ENCODE measurements around the gene ARID3A. TPM values are rescaled to one million over a fixed set of nuclear protein-coding genes. Genes with fewer than 3 reads are reported as not detected.

ARID3A gene
- total and polyA plus RNA-seq, 2 of the 4 experiments (the other 2 are of a cell fraction), result 16.0 to 23.1 TPM

- peaks cover 88% of the 10 kb centered on the region for H4K20me1 ChIP-seq (ENCODE audit: insufficient read depth, low read length)
- no TSS peak for BruUV-seq (replicated peaks)
These were observed 14.9 kb downstream of the ARID3A start for GRCh38 chr19:940591-941291.

More at GRCh38 chr19:940591-941291, 14.9 kb downstream of the ARID3A start:
- Histone ChIP-seq H2BK5ac (ENCODE audit: low read depth, low read length, poor library complexity, severe bottlenecking) (peak overlapping the region; percentile 21), H2AK5ac (ENCODE audit: low read depth, low read length) (peak overlapping the region; percentile 96), H3K23ac (ENCODE audit: low read depth, low read length) (no peak overlapping the region), H3K27me3 (ENCODE audit: control insufficient read depth, insufficient read depth, low read length) (no peaks in the 10 kb centered on the region), H2AFZ (replicated peaks; ENCODE audit: low read length, poor library complexity) (peak overlapping the region; percentile 58), H3K9me1 (ENCODE audit: insufficient read depth, low read length) (peaks cover 17% of the 10 kb centered on the region), H3K14ac (replicated peaks; ENCODE audit: low read depth, low read length) (0 out of 2 replicates have a peak overlapping the region, but pooled peaks have one; percentile 1), H2BK20ac (ENCODE audit: low read depth, low read length) (no peak overlapping the region), H3K18ac (ENCODE audit: low read depth, low read length) (no peak overlapping the region), H3K4me1 (ENCODE audit: control insufficient read depth, insufficient read depth, low read length) (peaks cover 9% of the 10 kb centered on the region; the same call in 1 of the 2 replicates), H3K4me2 (ENCODE audit: low read depth, low read length) (no peak overlapping the region; the same call in 1 of the 2 replicates), H3K9me3 (ENCODE audit: control insufficient read depth, insufficient read depth, low read length) (no peaks in the 10 kb centered on the region), H2BK120ac (ENCODE audit: low read depth, low read length) (no peak overlapping the region), H2AK9ac (replicated peaks; ENCODE audit: low read depth, low read length, poor library complexity) (peak overlapping the region; percentile 82), H3K4ac (ENCODE audit: low read depth, low read length) (peak overlapping the region; percentile 0; the same call in 1 of the 2 replicates), H2BK15ac (ENCODE audit: low read depth, low read length) (peak overlapping the region; percentile 59; the same call in 1 of the 3 replicates), H3K4me3 (ENCODE audit: insufficient read depth, low read depth, low read length) (no peak overlapping the region), H3K56ac (ENCODE audit: extremely low read depth, insufficient read depth, low read length) (no peak overlapping the region), H4K8ac (ENCODE audit: low read depth in 2 of 2, low read length in 2 of 2) (peak overlapping the region; percentile 51 to 65; a peak in 2 of 4 replicates), H3K79me1 (ENCODE audit: low read depth in 1 of 2, low read length in 2 of 2) (peaks cover 17 to 79% of the 10 kb centered on the region in 2 experiments), H3K36me3 (ENCODE audit: control insufficient read depth, insufficient read depth, low read length) (peaks cover 51% of the 10 kb centered on the region), H3K9ac (ENCODE audit: low read depth, low read length) (no peak overlapping the region), H4K91ac (ENCODE audit: insufficient read depth, low read depth, low read length) (peak overlapping the region; percentile 62; the same call in 1 of the 2 replicates), H3K27ac (ENCODE audit: insufficient read depth, low read length) (peak overlapping the region; percentile 43), H4K5ac (ENCODE audit: low read depth, low read length) (no peak overlapping the region)
- dilution Hi-C loops (cut with HindIII; ENCODE audit: low sequenced_read_pairs, unreplicated experiment), result no loop called here
- WGBS, 2 experiments (ENCODE audit: extremely low coverage in 2 of 2, insufficient read length in 1 of 2), result 44% methylated on average over 44 of the region's 64 CpGs; no CpG with 5 or more reads in 1 of the 2 experiments
- ATAC-seq (ENCODE audit: low read depth), result peak; percentile 80
- intact Hi-C loops (cut with micrococcal nuclease), result no loop called here
- in situ Hi-C loops (cut with MboI; ENCODE audit: low sequenced_read_pairs), result no loop called here
- POLR2A ChIA-PET (ENCODE audit: unreplicated experiment), result no interaction called here
- CTCF ChIA-PET, result no interaction called here
- DNase-seq, result peak; percentile 57
- TF ChIP-seq RCOR1 (IDR thresholded peaks at IDR 0.05; ENCODE audit: insufficient replicate concordance, low read length) (no peak), SMC3 (IDR thresholded peaks at IDR 0.05; ENCODE audit: low read depth, low read length) (no peak), FOS (IDR thresholded peaks at IDR 0.05; ENCODE audit: low read depth, low read length) (no peak), POLR2A (IDR thresholded peaks at IDR 0.05; ENCODE audit: low read depth, low read length) (no peak), BHLHE40 (IDR thresholded peaks at IDR 0.05; ENCODE audit: low read depth, low read length) (peak; percentile 63)

Data from IMR-90 (cell line).